Motor neuron (in vitro differentiated cells): ENCODE data around the gene CFAP46. TPM values are rescaled to one million over a fixed set of nuclear protein-coding genes. Genes with fewer than 3 reads are reported as not detected.

Experiments used
- ATAC-seq, 8 experiments: fragments of 200-7000 bp; cut with Tn5 transposase; replicated peaks in 6 of 8; 2 replicates each; pipeline ENCODE4 v1.8.0; 2021; ENCODE audit warnings: mild to moderate bottlenecking in 8 of 8, moderate library complexity in 8 of 8
- H3K27ac ChIP-seq, 2 donors: fragments of 250-450 bp; sonication (Bioruptor Pico); 2 replicates each; pipeline ENCODE4 v1.9.0; 2021; ENCODE audit warnings: antibody characterized with exemption in 2 of 2, mild to moderate bottlenecking in 2 of 2, moderate library complexity in 1 of 2
- H3K4me1 ChIP-seq, 2 donors: fragments of 250-450 bp; sonication (Bioruptor Pico); replicated peaks in 1 of 2; 2 replicates each; pipeline ENCODE4 v1.6.1; 2021; ENCODE audit warnings: antibody characterized with exemption in 2 of 2, mild to moderate bottlenecking in 2 of 2, moderate library complexity in 1 of 2
- H3K4me3 ChIP-seq, 5 donors: fragments of 250-450 bp; sonication (Bioruptor Pico); 2 replicates each; pipeline ENCODE4 v1.9.0; 2021; ENCODE audit warnings: antibody characterized with exemption in 5 of 5, mild to moderate bottlenecking in 5 of 5, moderate library complexity in 4 of 5
- WGBS, 10 experiments: fragments of 450-650 bp; shearing (Covaris generic); methylation state at CpG; one replicate each; pipeline ENCODE4 v1.0.0; 2022; 5-methylcytosine and 5-hydroxymethylcytosine counted together
- in situ Hi-C, 9 experiments: fragments of 400-800 bp; cut with MboI; loops; one replicate each; pipeline ENCODE4 v1.15.0; 2021; ENCODE audit warnings: low sequenced_read_pairs in 9 of 9, low pct_unique_long_range_greater_than_20kb in 2 of 9; ENCODE audit not compliant: unreplicated experiment in 9 of 9
- total RNA-seq, 8 experiments: library from RNA; unstranded; fragments of 300-600 nt; gene quantifications; 2 replicates each; pipeline versions ENCODE4 v1.2.3 to v1.2.4, GENCODE V29; 2022

The CFAP46 gene
- total RNA-seq, 8 experiments from 2014 or later = 1.2 to 15.5 (median 2.7) TPM

DNA sequence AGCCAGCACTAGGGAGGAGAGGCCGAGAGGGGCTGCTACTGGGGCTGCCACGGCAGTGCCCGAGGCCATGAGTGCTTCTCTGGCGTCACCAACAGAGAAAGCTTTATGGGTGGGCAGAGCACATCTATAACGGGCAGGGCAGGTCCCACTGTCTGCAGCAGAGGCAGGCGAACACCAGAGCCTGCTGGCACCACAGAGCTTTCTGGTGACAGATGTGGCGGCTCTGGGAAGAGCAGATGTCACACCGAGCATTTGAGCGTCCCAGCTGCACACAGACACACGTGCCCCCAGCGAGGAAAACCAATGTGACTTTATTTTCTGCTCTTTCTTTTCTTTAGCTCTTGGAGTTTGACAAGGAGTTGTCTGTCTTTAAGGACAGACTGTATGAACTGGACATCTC is 176.9 kb downstream of the CFAP46 start:
- in situ Hi-C loops = loop anchor here in 1 of 9 experiments (25.0 kb wide), 1 partner anchor 103 kb away; no protein-coding TSS in a partner anchor
- 79 to 87% methylated on average over 3 to 5 of the region's 11 CpGs; no CpG with 5 or more reads in 8 of the 10 experiments for WGBS, 10 experiments
- Histone ChIP-seq H3K27ac (no peak overlapping the region), H3K4me1 (no peaks in the 10 kb centered on the region), H3K4me3 (no peak overlapping the region)
- ATAC-seq = peak in 1 of 8 experiments; percentile 30

DNA sequence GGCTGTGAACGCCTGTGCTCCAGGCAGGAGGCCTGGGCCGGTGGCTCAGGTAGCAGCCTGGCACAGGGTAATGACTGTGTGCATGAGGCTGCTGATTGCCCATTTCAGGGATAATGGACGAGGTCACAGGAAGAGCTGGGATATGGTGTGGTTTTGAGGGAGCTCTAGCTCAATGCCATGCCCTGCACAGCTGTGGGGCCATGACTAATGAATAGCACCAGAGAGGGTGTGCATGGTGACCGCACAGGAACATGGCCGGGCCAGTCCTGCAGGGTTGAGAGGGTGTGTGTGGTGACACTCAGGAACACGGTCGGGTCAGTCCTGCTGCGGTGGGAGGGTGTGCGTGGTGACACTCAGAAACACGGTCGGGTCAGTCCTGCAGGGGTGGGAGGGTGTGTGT is 178.3 kb downstream of the CFAP46 start:
- 60% methylated on average over 1 of the region's 11 CpGs; no CpG with 5 or more reads in 9 of the 10 experiments for WGBS, 10 experiments
- no peaks in the 10 kb centered on the region for H3K4me1 ChIP-seq
- H3K27ac ChIP-seq = no peak overlapping the region
- no peak overlapping the region for H3K4me3 ChIP-seq
- ATAC-seq = peak in 1 of 8 experiments; percentile 50
- in situ Hi-C loops = loop anchor here in 1 of 9 experiments (25.0 kb wide), 1 partner anchor 102 kb away; no protein-coding TSS in a partner anchor

DNA sequence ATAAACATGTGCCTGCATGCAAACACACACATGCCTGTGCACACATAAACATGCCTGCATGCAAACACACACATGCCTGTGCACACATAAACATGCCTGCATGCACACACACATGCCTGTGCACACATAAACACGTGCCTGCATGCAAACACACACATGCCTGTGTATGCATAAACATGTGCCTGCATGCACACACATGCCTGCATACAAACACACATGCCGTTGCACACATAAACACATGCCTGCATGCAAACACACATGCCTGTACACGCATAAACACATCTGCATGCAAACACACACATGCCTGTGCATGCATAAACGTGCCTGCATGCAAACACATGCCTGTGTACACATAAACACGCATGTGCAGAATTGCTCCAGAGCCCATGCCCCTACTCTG is 178.8 kb downstream of the CFAP46 start:
- H3K4me3 ChIP-seq = no peak overlapping the region
- no peak for ATAC-seq
- no peaks in the 10 kb centered on the region for H3K4me1 ChIP-seq
- WGBS, 10 experiments = 67 to 100% (median 80%) methylated on average over 1 to 4 of the region's 5 CpGs; no CpG with 5 or more reads in 5 of the 10 experiments
- H3K27ac ChIP-seq = no peak overlapping the region
- in situ Hi-C loops = loop anchor here in 1 of 9 experiments (25.0 kb wide), 1 partner anchor 101 kb away; no protein-coding TSS in a partner anchor

DNA sequence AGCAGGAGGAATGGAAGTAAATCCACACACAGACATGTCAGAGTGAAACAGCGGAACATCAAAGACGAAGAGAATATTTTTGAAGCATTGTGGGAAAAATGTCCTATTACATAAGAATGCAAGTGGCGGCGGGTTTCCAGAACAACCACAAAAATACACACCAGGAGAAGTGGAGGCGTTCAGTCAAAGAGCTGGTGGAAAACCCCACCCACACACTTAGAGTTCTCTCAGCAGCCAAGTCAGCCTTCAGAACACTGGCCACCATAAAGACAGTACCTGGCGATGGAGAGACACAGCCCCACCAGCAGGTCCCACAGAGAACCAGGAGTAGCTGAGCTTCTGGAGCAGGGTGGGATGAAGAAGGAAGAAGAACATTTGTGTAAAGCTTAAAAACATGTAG is 180.1 kb downstream of the CFAP46 start:
- ATAC-seq = no peak
- 88 to 100% (median 99%) methylated on average over 1 to 6 of the region's 6 CpGs; no CpG with 5 or more reads in 2 of the 10 experiments for WGBS, 10 experiments
- Histone ChIP-seq H3K27ac (no peak overlapping the region), H3K4me3 (no peak overlapping the region), H3K4me1 (no peaks in the 10 kb centered on the region)
- in situ Hi-C loops = loop anchor here in 1 of 9 experiments (25.0 kb wide), 1 partner anchor 100 kb away; no protein-coding TSS in a partner anchor

DNA sequence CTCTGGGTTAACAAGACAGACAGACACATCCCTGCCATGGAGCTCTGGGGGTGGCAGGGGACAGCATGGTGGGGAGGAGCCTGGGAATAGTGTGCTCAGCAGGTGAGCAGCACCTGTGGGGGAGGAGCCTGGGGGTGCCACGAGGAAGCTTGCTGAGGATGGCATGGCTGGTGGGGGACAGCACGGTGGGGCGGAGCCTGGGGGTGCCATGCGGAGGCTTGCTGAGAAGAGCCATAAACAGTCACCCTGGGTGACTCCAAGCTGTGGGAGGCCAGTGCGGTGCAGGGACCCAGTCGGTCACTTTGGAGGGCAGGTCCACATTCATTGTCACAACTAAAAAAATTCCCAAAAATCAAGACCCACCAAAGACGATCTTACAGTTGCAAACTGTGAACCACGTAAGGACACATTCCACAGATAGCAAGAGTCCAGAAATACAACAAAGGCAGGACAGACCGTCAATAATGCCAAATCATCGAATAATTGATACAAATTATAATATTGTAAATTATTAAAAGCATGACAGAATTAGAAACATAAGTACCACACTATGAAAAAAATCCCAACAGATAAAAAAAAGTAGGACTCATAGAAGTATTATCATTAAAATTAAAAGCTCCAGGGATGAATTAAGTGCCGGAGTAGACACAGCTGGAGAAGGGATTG is 180.8 kb downstream of the CFAP46 start:
- Histone ChIP-seq H3K27ac (no peak overlapping the region), H3K4me3 (no peak overlapping the region), H3K4me1 (no peaks in the 10 kb centered on the region)
- no peak for ATAC-seq
- in situ Hi-C loops = loop anchor here in 1 of 9 experiments (25.0 kb wide), 1 partner anchor 99 kb away; no protein-coding TSS in a partner anchor
- 90 to 100% (median 93%) methylated on average over 2 to 7 of the region's 11 CpGs for WGBS, 10 experiments

DNA sequence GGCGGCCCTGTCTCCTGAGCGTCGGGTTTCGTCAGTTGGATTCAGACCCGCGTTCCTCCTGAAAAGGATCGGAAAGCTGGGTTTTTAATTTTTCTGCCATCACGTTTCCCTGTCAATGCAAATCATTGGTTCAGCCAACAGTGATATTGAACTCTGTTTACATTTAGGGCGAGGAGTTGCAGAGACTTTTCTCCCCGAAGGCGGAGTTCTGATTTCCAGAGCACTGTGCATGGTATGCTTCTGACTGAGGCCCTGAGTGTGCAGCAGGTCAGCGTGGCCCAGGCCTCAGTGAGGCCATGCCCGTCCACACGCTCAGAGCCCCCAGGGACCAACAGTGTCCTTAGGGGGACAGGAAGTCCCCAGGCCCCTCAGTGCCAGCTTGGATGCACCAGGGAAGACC is 183.5 kb downstream of the CFAP46 start:
- WGBS, 10 experiments = 40 to 100% (median 98%) methylated on average over 1 to 9 of the region's 14 CpGs; no CpG with 5 or more reads in 4 of the 10 experiments
- no peak for ATAC-seq

More for the DNA sequence above, 183.5 kb downstream of the CFAP46 start:
- H3K4me1 ChIP-seq = peaks cover 10 to 12% of the 10 kb centered on the region in 2 donors
- H3K27ac ChIP-seq = no peak overlapping the region
- no peak overlapping the region for H3K4me3 ChIP-seq
- in situ Hi-C loops = loop anchor here in 1 of 9 experiments (25.0 kb wide), 1 partner anchor 97 kb away; no protein-coding TSS in a partner anchor

Other genes starting within 250 kb of the CFAP46 start
- gene NKX6-2, start 156.4 kb downstream of the CFAP46 start, total RNA-seq = 1 to 10 TPM in 3 of 8 experiments, under 1 TPM in 5; 0.13 to 6.8 (median 0.61) TPM
- 1 to 10 TPM in 5 of 8 experiments, under 1 TPM in 3; 0.09 to 6.3 (median 1.9) TPM for gene ADGRA1, start 145.4 kb upstream of the CFAP46 start, total RNA-seq
- gene KNDC1, start 217.6 kb upstream of the CFAP46 start, total RNA-seq = 10 to 100 TPM in 1 of 8 experiments, 1 to 10 TPM in 4, under 1 TPM in 3; 0.15 to 14.6 (median 4.2) TPM